ENCODE results near the gene RNPS1.

The RNPS1 gene

GRCh38 chr16:2210386-2211365 lies 57.2 kb downstream of the RNPS1 start, which contains the start of gene BRICD5:
Gene BRICD5 (minus strand): TSS chr16:2210863. CDS start chr16:2210833, 30 bp downstream.
- H3K4me3 ChIP-seq (ENCODE audit: low read length): no peak within 1 kb of the TSS
- H3K4me1 ChIP-seq (ENCODE audit: control insufficient read depth, insufficient read depth, low read length): peaks cover 29% of the 10 kb centered on the region
- H3K9ac ChIP-seq (ENCODE audit: low read length): no peak within 1 kb of the TSS
- peaks cover 4% of the 10 kb centered on the region for H3K36me3 ChIP-seq (ENCODE audit: control insufficient read depth, insufficient read depth, low read length)
- no peaks in the 10 kb centered on the region for H3K27me3 ChIP-seq (ENCODE audit: control insufficient read depth, insufficient read depth, low read length)
- H3K9me3 ChIP-seq (ENCODE audit: control insufficient read depth, low read length): no peaks in the 10 kb centered on the region

- peaks cover 4% of the 10 kb centered on the region for H3K36me3 ChIP-seq (ENCODE audit: control insufficient read depth, insufficient read depth, low read length)
- H3K4me3 ChIP-seq (ENCODE audit: low read length): no peak overlapping the region
- no peak overlapping the region for H3K9ac ChIP-seq (ENCODE audit: low read length)
- H3K9me3 ChIP-seq (ENCODE audit: control insufficient read depth, low read length): no peaks in the 10 kb centered on the region
- H3K4me1 ChIP-seq (ENCODE audit: control insufficient read depth, insufficient read depth, low read length): peaks cover 29% of the 10 kb centered on the region
- no peaks in the 10 kb centered on the region for H3K27me3 ChIP-seq (ENCODE audit: control insufficient read depth, insufficient read depth, low read length)
These were observed 58.0 kb downstream of the RNPS1 start for GRCh38 chr16:2210009-2210332.

- Histone ChIP-seq H3K9me3 (ENCODE audit: control insufficient read depth, low read length) (no peaks in the 10 kb centered on the region), H3K27me3 (ENCODE audit: control insufficient read depth, insufficient read depth, low read length) (no peaks in the 10 kb centered on the region), H3K4me3 (ENCODE audit: low read length) (no peak overlapping the region), H3K36me3 (ENCODE audit: control insufficient read depth, insufficient read depth, low read length) (peaks cover 4% of the 10 kb centered on the region), H3K9ac (ENCODE audit: low read length) (no peak overlapping the region), H3K4me1 (ENCODE audit: control insufficient read depth, insufficient read depth, low read length) (peaks cover 33% of the 10 kb centered on the region)
These were observed 58.5 kb downstream of the RNPS1 start for GRCh38 chr16:2209258-2210008.

GRCh38 chr16:2208772-2209171 lies 59.2 kb downstream of the RNPS1 start:
- no peak overlapping the region for H3K9ac ChIP-seq (ENCODE audit: low read length)
- H3K4me1 ChIP-seq (ENCODE audit: control insufficient read depth, insufficient read depth, low read length): peaks cover 34% of the 10 kb centered on the region
- H3K36me3 ChIP-seq (ENCODE audit: control insufficient read depth, insufficient read depth, low read length): peaks cover 4% of the 10 kb centered on the region
- no peaks in the 10 kb centered on the region for H3K9me3 ChIP-seq (ENCODE audit: control insufficient read depth, low read length)
- H3K4me3 ChIP-seq (ENCODE audit: low read length): no peak overlapping the region
- H3K27me3 ChIP-seq (ENCODE audit: control insufficient read depth, insufficient read depth, low read length): no peaks in the 10 kb centered on the region

GRCh38 chr16:2208308-2208707 lies 59.6 kb downstream of the RNPS1 start:
- no peaks in the 10 kb centered on the region for H3K9me3 ChIP-seq (ENCODE audit: control insufficient read depth, low read length)
- H3K4me3 ChIP-seq (ENCODE audit: low read length): no peak overlapping the region
- peaks cover 30% of the 10 kb centered on the region for H3K4me1 ChIP-seq (ENCODE audit: control insufficient read depth, insufficient read depth, low read length)
- H3K9ac ChIP-seq (ENCODE audit: low read length): no peak overlapping the region
- H3K36me3 ChIP-seq (ENCODE audit: control insufficient read depth, insufficient read depth, low read length): peaks cover 4% of the 10 kb centered on the region
- no peaks in the 10 kb centered on the region for H3K27me3 ChIP-seq (ENCODE audit: control insufficient read depth, insufficient read depth, low read length)

GRCh38 chr16:2207872-2208271 lies 60.1 kb downstream of the RNPS1 start:
- Histone ChIP-seq H3K4me1 (ENCODE audit: control insufficient read depth, insufficient read depth, low read length) (peaks cover 25% of the 10 kb centered on the region), H3K27me3 (ENCODE audit: control insufficient read depth, insufficient read depth, low read length) (no peaks in the 10 kb centered on the region), H3K36me3 (ENCODE audit: control insufficient read depth, insufficient read depth, low read length) (peaks cover 4% of the 10 kb centered on the region), H3K4me3 (ENCODE audit: low read length) (no peak overlapping the region), H3K9ac (ENCODE audit: low read length) (no peak overlapping the region), H3K9me3 (ENCODE audit: control insufficient read depth, low read length) (no peaks in the 10 kb centered on the region)

- Histone ChIP-seq H3K9ac (ENCODE audit: low read length) (peak overlapping the region; percentile 89), H3K4me3 (ENCODE audit: low read length) (no peak overlapping the region)
These were observed 61.0 kb downstream of the RNPS1 start for GRCh38 chr16:2206780-2207433.

GRCh38 chr16:2206420-2206779 lies 61.5 kb downstream of the RNPS1 start:
- peak overlapping the region; percentile 87 for H3K4me3 ChIP-seq (ENCODE audit: low read length)
- H3K36me3 ChIP-seq (ENCODE audit: control insufficient read depth, insufficient read depth, low read length): peaks cover 4% of the 10 kb centered on the region
- no peaks in the 10 kb centered on the region for H3K9me3 ChIP-seq (ENCODE audit: control insufficient read depth, low read length)
- H3K27me3 ChIP-seq (ENCODE audit: control insufficient read depth, insufficient read depth, low read length): no peaks in the 10 kb centered on the region
- H3K9ac ChIP-seq (ENCODE audit: low read length): peak overlapping the region; percentile 89
- peaks cover 13% of the 10 kb centered on the region for H3K4me1 ChIP-seq (ENCODE audit: control insufficient read depth, insufficient read depth, low read length)

More at GRCh38 chr16:2206780-2207433, 61.0 kb downstream of the RNPS1 start:
- Histone ChIP-seq H3K36me3 (ENCODE audit: control insufficient read depth, insufficient read depth, low read length) (peaks cover 4% of the 10 kb centered on the region), H3K9me3 (ENCODE audit: control insufficient read depth, low read length) (no peaks in the 10 kb centered on the region), H3K27me3 (ENCODE audit: control insufficient read depth, insufficient read depth, low read length) (no peaks in the 10 kb centered on the region), H3K4me1 (ENCODE audit: control insufficient read depth, insufficient read depth, low read length) (peaks cover 16% of the 10 kb centered on the region)

GRCh38 chr16:2205967-2206313 lies 62.0 kb downstream of the RNPS1 start:
- Histone ChIP-seq H3K36me3 (ENCODE audit: control insufficient read depth, insufficient read depth, low read length) (peaks cover 4% of the 10 kb centered on the region), H3K4me1 (ENCODE audit: control insufficient read depth, insufficient read depth, low read length) (peaks cover 13% of the 10 kb centered on the region), H3K9ac (ENCODE audit: low read length) (peak overlapping the region; percentile 89), H3K27me3 (ENCODE audit: control insufficient read depth, insufficient read depth, low read length) (no peaks in the 10 kb centered on the region), H3K9me3 (ENCODE audit: control insufficient read depth, low read length) (no peaks in the 10 kb centered on the region), H3K4me3 (ENCODE audit: low read length) (peak overlapping the region; percentile 87)

- Histone ChIP-seq H3K27me3 (ENCODE audit: control insufficient read depth, insufficient read depth, low read length) (no peaks in the 10 kb centered on the region), H3K4me1 (ENCODE audit: control insufficient read depth, insufficient read depth, low read length) (peaks cover 13% of the 10 kb centered on the region), H3K4me3 (ENCODE audit: low read length) (peak within 1 kb of the TSS; percentile 87), H3K9ac (ENCODE audit: low read length) (peak within 1 kb of the TSS; percentile 89), H3K9me3 (ENCODE audit: control insufficient read depth, low read length) (no peaks in the 10 kb centered on the region), H3K36me3 (ENCODE audit: control insufficient read depth, insufficient read depth, low read length) (peaks cover 4% of the 10 kb centered on the region)
These were observed 62.6 kb downstream of the RNPS1 start, which contains the start of gene MLST8 for GRCh38 chr16:2205104-2205966. Gene MLST8 (plus strand): TSS chr16:2205454. CDS start chr16:2206086, 632 bp downstream.

GRCh38 chr16:2204416-2205103 lies 63.4 kb downstream of the RNPS1 start:
- peak overlapping the region; percentile 3 for H3K4me3 ChIP-seq (ENCODE audit: low read length)
- H3K9ac ChIP-seq (ENCODE audit: low read length): peak overlapping the region; percentile 89
- no peaks in the 10 kb centered on the region for H3K27me3 ChIP-seq (ENCODE audit: control insufficient read depth, insufficient read depth, low read length)
- peaks cover 4% of the 10 kb centered on the region for H3K36me3 ChIP-seq (ENCODE audit: control insufficient read depth, insufficient read depth, low read length)
- H3K4me1 ChIP-seq (ENCODE audit: control insufficient read depth, insufficient read depth, low read length): peaks cover 13% of the 10 kb centered on the region
- H3K9me3 ChIP-seq (ENCODE audit: control insufficient read depth, low read length): no peaks in the 10 kb centered on the region
